ENCODE measurements around the gene OR2L5. TPM values are rescaled to one million over a fixed set of nuclear protein-coding genes. Genes with fewer than 3 reads are reported as not detected.

Gene OR2L5
- total RNA-seq, 1 experiment from 2014 or later, result not detected

DNA sequence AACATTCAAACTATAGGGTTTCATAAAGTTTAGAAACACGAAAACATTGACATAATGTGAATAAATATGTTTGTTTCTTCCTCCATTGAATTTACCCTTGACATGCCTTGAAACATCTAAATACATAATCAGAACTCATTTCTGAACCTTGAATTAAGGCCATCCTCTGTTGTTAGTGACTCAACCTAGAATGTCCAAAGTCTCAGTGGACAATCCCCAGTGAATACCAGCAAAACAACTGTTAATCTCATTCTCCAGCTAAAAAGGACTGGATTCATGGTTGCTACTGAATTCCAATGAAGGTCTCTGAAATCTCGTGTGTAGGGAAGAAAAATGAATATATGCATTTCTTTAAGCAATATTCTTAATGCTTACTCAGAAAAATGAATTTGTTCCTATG lies 16.3 kb downstream of the OR2L5 start, which contains the start of gene OR2L2:
OR2L2 (plus strand) TSS at position 301 of the 400 bp plus-strand sequence. CDS start 8,198 bp downstream, outside the sequence.
- H3K4me1 ChIP-seq (ENCODE audit: insufficient read depth, low read length, poor library complexity, severe bottlenecking), result no peaks in the 10 kb centered on the region
- ChIA-PET POLR2A (ENCODE audit: low non-redundant PET) (no interaction called here), CTCF (no interaction called here)
- no peaks in the 10 kb centered on the region for H3K36me3 ChIP-seq (ENCODE audit: insufficient read depth, low read length, poor library complexity, severe bottlenecking)
- H3K27ac ChIP-seq (ENCODE audit: low read depth, low read length, poor library complexity, severe bottlenecking), result no peak within 1 kb of the TSS
- BruUV-seq (replicated peaks), result no TSS peak
- DNase-seq (ENCODE audit: low spot score), result no peak
- H3K9me3 ChIP-seq (ENCODE audit: low read depth, low read length, poor library complexity, severe bottlenecking), result peaks cover 30% of the 10 kb centered on the region
- H3K27me3 ChIP-seq (replicated peaks; ENCODE audit: insufficient read depth, low read depth, low read length, poor library complexity), result no peaks in the 10 kb centered on the region
- TF ChIP-seq EZH2 (IDR thresholded peaks at IDR 0.05; ENCODE audit: borderline replicate concordance, low read depth, low read length, poor library complexity, severe bottlenecking), result no peak
- TF ChIP-seq, protein P1, sequence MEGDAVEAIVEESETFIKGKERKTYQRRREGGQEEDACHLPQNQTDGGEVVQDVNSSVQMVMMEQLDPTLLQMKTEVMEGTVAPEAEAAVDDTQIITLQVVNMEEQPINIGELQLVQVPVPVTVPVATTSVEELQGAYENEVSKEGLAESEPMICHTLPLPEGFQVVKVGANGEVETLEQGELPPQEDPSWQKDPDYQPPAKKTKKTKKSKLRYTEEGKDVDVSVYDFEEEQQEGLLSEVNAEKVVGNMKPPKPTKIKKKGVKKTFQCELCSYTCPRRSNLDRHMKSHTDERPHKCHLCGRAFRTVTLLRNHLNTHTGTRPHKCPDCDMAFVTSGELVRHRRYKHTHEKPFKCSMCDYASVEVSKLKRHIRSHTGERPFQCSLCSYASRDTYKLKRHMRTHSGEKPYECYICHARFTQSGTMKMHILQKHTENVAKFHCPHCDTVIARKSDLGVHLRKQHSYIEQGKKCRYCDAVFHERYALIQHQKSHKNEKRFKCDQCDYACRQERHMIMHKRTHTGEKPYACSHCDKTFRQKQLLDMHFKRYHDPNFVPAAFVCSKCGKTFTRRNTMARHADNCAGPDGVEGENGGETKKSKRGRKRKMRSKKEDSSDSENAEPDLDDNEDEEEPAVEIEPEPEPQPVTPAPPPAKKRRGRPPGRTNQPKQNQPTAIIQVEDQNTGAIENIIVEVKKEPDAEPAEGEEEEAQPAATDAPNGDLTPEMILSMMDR (conservative IDR thresholded peaks at IDR 0.05; ENCODE audit: low read depth, low read length), result no peak
- intact Hi-C loops (cut with micrococcal nuclease; ENCODE audit: unreplicated experiment), result no loop called here
- no peak within 1 kb of the TSS for H3K4me3 ChIP-seq (ENCODE audit: low read depth, low read length, poor library complexity, severe bottlenecking)

DNA sequence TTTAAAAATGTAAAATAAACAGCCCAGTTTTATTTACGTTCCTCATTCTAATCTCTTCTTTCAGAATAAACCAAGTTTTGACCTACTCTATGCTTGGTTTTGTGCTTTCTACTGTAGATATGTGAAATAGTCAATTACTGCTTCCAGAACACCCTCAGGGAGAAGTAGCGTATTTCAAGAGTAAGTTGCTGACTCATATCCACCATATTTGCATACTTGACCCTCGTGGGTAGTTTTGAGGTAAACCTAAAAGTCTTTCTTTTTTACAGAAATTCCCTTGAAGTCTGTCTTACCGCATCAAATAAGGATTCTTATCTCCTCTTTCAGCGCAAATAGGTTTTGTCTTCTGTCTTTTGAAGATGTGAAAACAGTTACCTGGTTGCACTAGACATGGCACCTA lies 31.7 kb downstream of the OR2L5 start:
- H3K27ac ChIP-seq (ENCODE audit: low read depth, low read length, poor library complexity, severe bottlenecking), result no peak overlapping the region
- ChIA-PET CTCF (no interaction called here), POLR2A (ENCODE audit: low non-redundant PET) (no interaction called here)
- BruUV-seq (replicated peaks), result no TSS peak
- H3K27me3 ChIP-seq (replicated peaks; ENCODE audit: insufficient read depth, low read depth, low read length, poor library complexity), result no peaks in the 10 kb centered on the region
- no peak overlapping the region for H3K4me3 ChIP-seq (ENCODE audit: low read depth, low read length, poor library complexity, severe bottlenecking)
- intact Hi-C loops (cut with micrococcal nuclease; ENCODE audit: unreplicated experiment), result no loop called here
- DNase-seq (ENCODE audit: low spot score), result no peak
- no peaks in the 10 kb centered on the region for H3K36me3 ChIP-seq (ENCODE audit: insufficient read depth, low read length, poor library complexity, severe bottlenecking)
- TF ChIP-seq, protein P1 (conservative IDR thresholded peaks at IDR 0.05; ENCODE audit: low read depth, low read length), result no peak
- TF ChIP-seq EZH2 (IDR thresholded peaks at IDR 0.05; ENCODE audit: borderline replicate concordance, low read depth, low read length, poor library complexity, severe bottlenecking), result no peak
- no peaks in the 10 kb centered on the region for H3K4me1 ChIP-seq (ENCODE audit: insufficient read depth, low read length, poor library complexity, severe bottlenecking)
- H3K9me3 ChIP-seq (ENCODE audit: low read depth, low read length, poor library complexity, severe bottlenecking), result peaks cover 18% of the 10 kb centered on the region

- Histone ChIP-seq H3K4me1 (ENCODE audit: insufficient read depth, low read length, poor library complexity, severe bottlenecking) (no peaks in the 10 kb centered on the region), H3K36me3 (ENCODE audit: insufficient read depth, low read length, poor library complexity, severe bottlenecking) (no peaks in the 10 kb centered on the region), H3K27me3 (replicated peaks; ENCODE audit: insufficient read depth, low read depth, low read length, poor library complexity) (no peaks in the 10 kb centered on the region), H3K27ac (ENCODE audit: low read depth, low read length, poor library complexity, severe bottlenecking) (no peak within 1 kb of the TSS), H3K4me3 (ENCODE audit: low read depth, low read length, poor library complexity, severe bottlenecking) (no peak within 1 kb of the TSS), H3K9me3 (ENCODE audit: low read depth, low read length, poor library complexity, severe bottlenecking) (peaks cover 24% of the 10 kb centered on the region)
- intact Hi-C loops (cut with micrococcal nuclease; ENCODE audit: unreplicated experiment), result no loop called here
- BruUV-seq (replicated peaks), result no TSS peak
- ChIA-PET CTCF (no interaction called here), POLR2A (ENCODE audit: low non-redundant PET) (no interaction called here)
- DNase-seq (ENCODE audit: low spot score), result no peak
- TF ChIP-seq, protein P1 (conservative IDR thresholded peaks at IDR 0.05; ENCODE audit: low read depth, low read length), result no peak
These were observed 33.1 kb downstream of the OR2L5 start, which contains the start of gene OR2L3 for GRCh38 chr1:248046536-248046935. Gene OR2L3, plus strand, starts transcription at chr1:248046836. Its CDS starts 13,846 bp downstream, at chr1:248060682.
